Naive thymus-derived CD8-positive, alpha-beta T cell (primary cell): ENCODE results near the gene PLAAT2. TPM values are rescaled to one million over a fixed set of nuclear protein-coding genes. Genes with fewer than 3 reads are reported as not detected.

ENCODE experiments used
- ATAC-seq, 2 donors: fragments of 150-1000 bp; cut with Tn5 transposase in 1 of 2; sonication (Bioruptor Pico), chemical (Tn5 transposase) in 1 of 2; 1 replicate in 1 of 2; 2 replicates in 1 of 2; pipeline ENCODE4 v1.10.0; 2021; ENCODE audit warnings: mild to moderate bottlenecking in 2 of 2, moderate library complexity in 2 of 2
- POLR2A ChIA-PET: fragments of 350-600 bp; sonication (Branson Sonifier 250); formaldehyde crosslinking; loops from one replicate; lab custom pipeline; 2021; ENCODE audit warnings: antibody characterized with exemption; lab: Charles Lee
- DNase-seq, 10 donors: peaks; one replicate each; pipeline versions ENCODE4 v3.0.0 to v3.0.0-alpha.2; 2020 to 2022
- H3K27ac Mint-ChIP-seq, 10 donors: one replicate each; pipeline ENCODE4 v1.8.0; 2020 to 2022; ENCODE audit warnings: mild to moderate bottlenecking in 10 of 10, mixed read lengths in 10 of 10, moderate library complexity in 4 of 10, inconsistent platforms in 1 of 10
- H3K27me3 Mint-ChIP-seq, 5 donors: one replicate each; pipeline ENCODE4 v1.8.0; 2021 to 2022; ENCODE audit warnings: mixed read lengths in 5 of 5
- H3K36me3 Mint-ChIP-seq, 3 donors: one replicate each; pipeline ENCODE4 v1.8.0; 2020 to 2022; ENCODE audit warnings: mixed read lengths in 3 of 3, mild to moderate bottlenecking in 2 of 3, inconsistent platforms in 1 of 3
- H3K4me1 Mint-ChIP-seq, 4 donors: one replicate each; pipeline ENCODE4 v1.8.0; 2021 to 2022; ENCODE audit warnings: mixed read lengths in 4 of 4
- H3K4me3 Mint-ChIP-seq, 10 donors: one replicate each; pipeline ENCODE4 v1.8.0; 2020 to 2022; ENCODE audit warnings: mild to moderate bottlenecking in 10 of 10, mixed read lengths in 10 of 10, moderate library complexity in 6 of 10, inconsistent platforms in 1 of 10
- H3K9me3 Mint-ChIP-seq, 9 donors: one replicate each; pipeline ENCODE4 v1.8.0; 2020 to 2022; ENCODE audit warnings: mixed read lengths in 9 of 9, mild to moderate bottlenecking in 3 of 9, inconsistent platforms in 1 of 9, moderate library complexity in 1 of 9
- polyA plus RNA-seq, 3 donors: library from polyadenylated mRNA; unstranded; fragments of 300-500 nt; fragmentation: Illumina TruSeq; gene quantifications; one replicate each; pipeline ENCODE4 v1.2.3, GENCODE V29; 2021
- total RNA-seq, 8 experiments: library from RNA in 2 of 8; stranded (reverse) in 2 of 8; gene quantifications; one replicate each; pipeline ENCODE4 v1.2.3 and lab custom pipeline; 2021 to 2026

Gene PLAAT2
- total and polyA plus RNA-seq, 5 experiments from 2014 or later, result 0.39 to 0.69 (median 0.49) TPM; not detected in 2

- Mint-ChIP-seq H3K9me3 (no peaks in the 10 kb centered on the region), H3K27ac (peak overlapping the region in 5 of 10 donors; percentile 62 to 91 (median 63)), H3K36me3 (no peaks in the 10 kb centered on the region), H3K4me3 (peak overlapping the region in 2 of 10 donors; percentile 4 to 52), H3K4me1 (peaks cover 20 to 55% (median 41%) of the 10 kb centered on the region in 4 donors), H3K27me3 (no peaks in the 10 kb centered on the region)
- POLR2A ChIA-PET, result interaction anchor here (3.3 kb wide), 1 partner anchor 35 kb away, joined by 25 read pairs; the partner anchor contains the start of gene PLAAT4
- ATAC-seq (no peak), DNase-seq (no peak)
Observed at GRCh38 chr11:63572026-63572688, 9.0 kb upstream of the PLAAT2 start.

- ATAC-seq (no peak), DNase-seq (no peak)
- H3K4me3 Mint-ChIP-seq, result no peak overlapping the region
- POLR2A ChIA-PET, result no interaction called here
- H3K9me3 Mint-ChIP-seq, result no peaks in the 10 kb centered on the region
- no peaks in the 10 kb centered on the region for H3K36me3 Mint-ChIP-seq
- H3K27me3 Mint-ChIP-seq, result no peaks in the 10 kb centered on the region
- peaks cover 23 to 57% (median 47%) of the 10 kb centered on the region in 4 donors for H3K4me1 Mint-ChIP-seq
- peak overlapping the region in 1 of 10 donors; percentile 57 for H3K27ac Mint-ChIP-seq
Observed at GRCh38 chr11:63569570-63569969, 6.4 kb upstream of the PLAAT2 start.

- Mint-ChIP-seq H3K27me3 (no peaks in the 10 kb centered on the region), H3K4me3 (peak overlapping the region in 6 of 10 donors; percentile 12 to 61 (median 41)), H3K9me3 (no peaks in the 10 kb centered on the region), H3K36me3 (no peaks in the 10 kb centered on the region), H3K4me1 (peaks cover 22 to 52% (median 45%) of the 10 kb centered on the region in 4 donors), H3K27ac (peak overlapping the region; percentile 49 to 90 (median 84))
- DNase-seq, result peak in 9 of 10 donors; percentile 42 to 83 (median 67)
- ATAC-seq, result peak; percentile 86 to 88
- POLR2A ChIA-PET, result interaction anchor here (0.6 to 1.8 kb wide), 7 partner anchors 10 to 212 kb away, joined by 3 to 7 read pairs (median 5); no protein-coding TSS in a partner anchor
Observed at GRCh38 chr11:63567044-63567840, 4.1 kb upstream of the PLAAT2 start.

GRCh38 chr11:63564784-63565350 is 1.7 kb upstream of the PLAAT2 start:
- H3K27me3 Mint-ChIP-seq, result no peaks in the 10 kb centered on the region
- H3K9me3 Mint-ChIP-seq, result no peaks in the 10 kb centered on the region
- peak overlapping the region in 8 of 10 donors; percentile 2 to 86 (median 48) for H3K27ac Mint-ChIP-seq
- ATAC-seq (no peak), DNase-seq (no peak)
- no peaks in the 10 kb centered on the region for H3K36me3 Mint-ChIP-seq
- POLR2A ChIA-PET, result interaction anchor here (0.5 to 5.9 kb wide), 4 partner anchors 9 to 102 kb away, joined by 3 to 58 read pairs (median 8); no protein-coding TSS in a partner anchor
- H3K4me1 Mint-ChIP-seq, result peaks cover 27 to 68% (median 55%) of the 10 kb centered on the region in 4 donors
- peak overlapping the region in 2 of 10 donors; percentile 19 to 26 for H3K4me3 Mint-ChIP-seq

GRCh38 chr11:63564056-63564774 is 1.0 kb upstream of the PLAAT2 start:
- no peak for ATAC-seq
- Mint-ChIP-seq H3K36me3 (no peaks in the 10 kb centered on the region), H3K9me3 (no peaks in the 10 kb centered on the region), H3K4me1 (peaks cover 30 to 71% (median 61%) of the 10 kb centered on the region in 4 donors), H3K27ac (peak overlapping the region in 9 of 10 donors; percentile 2 to 86 (median 54)), H3K4me3 (peak overlapping the region in 5 of 10 donors; percentile 2 to 43 (median 19)), H3K27me3 (no peaks in the 10 kb centered on the region)
- POLR2A ChIA-PET, result interaction anchor here (0.6 to 5.9 kb wide), 3 partner anchors 10 to 103 kb away, joined by 3 to 58 read pairs (median 14); no protein-coding TSS in a partner anchor
- no peak for DNase-seq

- Mint-ChIP-seq H3K4me1 (peaks cover 36 to 76% (median 65%) of the 10 kb centered on the region in 4 donors), H3K36me3 (no peaks in the 10 kb centered on the region), H3K9me3 (no peaks in the 10 kb centered on the region), H3K4me3 (peak overlapping the region; percentile 34 to 88 (median 73)), H3K27me3 (no peaks in the 10 kb centered on the region), H3K27ac (peak overlapping the region in 9 of 10 donors; percentile 72 to 93 (median 87))
- peak in 8 of 10 donors; percentile 24 to 71 (median 58) for DNase-seq
- ATAC-seq, result peak; percentile 94 to 96
- POLR2A ChIA-PET, result interaction anchor here (0.9 to 5.9 kb wide), 6 partner anchors 8 to 31 kb away, joined by 3 to 58 read pairs (median 8); partner anchors contain the start of gene PLAAT4
Observed at GRCh38 chr11:63560506-63561180, 2.5 kb downstream of the PLAAT2 start.

GRCh38 chr11:63558459-63559157 is 4.6 kb downstream of the PLAAT2 start:
- Mint-ChIP-seq H3K27me3 (no peaks in the 10 kb centered on the region), H3K4me3 (no peak overlapping the region), H3K9me3 (no peaks in the 10 kb centered on the region), H3K36me3 (no peaks in the 10 kb centered on the region), H3K27ac (peak overlapping the region in 3 of 10 donors; percentile 3 to 56 (median 23)), H3K4me1 (peaks cover 37 to 78% (median 67%) of the 10 kb centered on the region in 4 donors)
- ATAC-seq (no peak), DNase-seq (no peak)
- POLR2A ChIA-PET, result interaction anchor here (0.8 to 3.5 kb wide), 3 partner anchors 11 to 22 kb away, joined by 4 to 32 read pairs (median 5); partner anchors contain the start of gene PLAAT4

GRCh38 chr11:63557570-63557969 is 5.6 kb downstream of the PLAAT2 start:
- POLR2A ChIA-PET, result interaction anchor here (0.6 to 1.4 kb wide), 2 partner anchors 9 to 84 kb away, joined by 3 to 4 read pairs; no protein-coding TSS in a partner anchor

GRCh38 chr11:63556404-63557013 is 6.7 kb downstream of the PLAAT2 start:
- DNase-seq, result no peak
- H3K27me3 Mint-ChIP-seq, result no peaks in the 10 kb centered on the region
- POLR2A ChIA-PET, result interaction anchor here (0.6 to 1.4 kb wide), 4 partner anchors 10 to 1214 kb away, joined by 3 to 4 read pairs (median 4); no protein-coding TSS in a partner anchor
- peaks cover 44 to 93% (median 79%) of the 10 kb centered on the region in 4 donors for H3K4me1 Mint-ChIP-seq
- peak overlapping the region in 1 of 10 donors; percentile 9 for H3K4me3 Mint-ChIP-seq
- ATAC-seq, result no peak
- H3K36me3 Mint-ChIP-seq, result no peaks in the 10 kb centered on the region
- peak overlapping the region in 8 of 10 donors; percentile 10 to 91 (median 76) for H3K27ac Mint-ChIP-seq
- no peaks in the 10 kb centered on the region for H3K9me3 Mint-ChIP-seq

More at GRCh38 chr11:63557570-63557969, 5.6 kb downstream of the PLAAT2 start:
- ATAC-seq, result no peak
- no peaks in the 10 kb centered on the region for H3K9me3 Mint-ChIP-seq
- no peaks in the 10 kb centered on the region for H3K36me3 Mint-ChIP-seq
- H3K4me1 Mint-ChIP-seq, result peaks cover 42 to 83% (median 74%) of the 10 kb centered on the region in 4 donors
- no peaks in the 10 kb centered on the region for H3K27me3 Mint-ChIP-seq
- H3K27ac Mint-ChIP-seq, result peak overlapping the region in 2 of 10 donors; percentile 19 to 68
- H3K4me3 Mint-ChIP-seq, result no peak overlapping the region
- no peak for DNase-seq

- H3K27ac Mint-ChIP-seq, result peak overlapping the region; percentile 91 to 100 (median 97)
- H3K4me3 Mint-ChIP-seq, result peak overlapping the region in 8 of 10 donors; percentile 9 to 95 (median 86)
- POLR2A ChIA-PET, result interaction anchor here (0.6 to 7.4 kb wide), 6 partner anchors 8 to 81 kb away, joined by 3 to 226 read pairs (median 30); partner anchors contain the start of genes PLAAT2 and PLAAT4
- no peaks in the 10 kb centered on the region for H3K27me3 Mint-ChIP-seq
- H3K4me1 Mint-ChIP-seq, result peaks cover 43 to 90% (median 74%) of the 10 kb centered on the region in 4 donors
- DNase-seq (no peak), ATAC-seq (no peak)
- no peaks in the 10 kb centered on the region for H3K9me3 Mint-ChIP-seq
- H3K36me3 Mint-ChIP-seq, result no peaks in the 10 kb centered on the region
Observed at GRCh38 chr11:63554877-63555223, 8.3 kb downstream of the PLAAT2 start.
